Inflammatory macrophage treated with lipopolysaccharide for 4 hours (primary cell): Measurements from ENCODE around the gene FES.
"Not testable (repeated sequence)": the region's sequence is repeated elsewhere in the genome, so short reads cannot be mapped to it uniquely, and the experiment has no call there.

Experiments used
- DNase-seq: peaks from one replicate; pipeline ENCODE4 v3.0.0-alpha.2; 2020

FES gene

DNA sequence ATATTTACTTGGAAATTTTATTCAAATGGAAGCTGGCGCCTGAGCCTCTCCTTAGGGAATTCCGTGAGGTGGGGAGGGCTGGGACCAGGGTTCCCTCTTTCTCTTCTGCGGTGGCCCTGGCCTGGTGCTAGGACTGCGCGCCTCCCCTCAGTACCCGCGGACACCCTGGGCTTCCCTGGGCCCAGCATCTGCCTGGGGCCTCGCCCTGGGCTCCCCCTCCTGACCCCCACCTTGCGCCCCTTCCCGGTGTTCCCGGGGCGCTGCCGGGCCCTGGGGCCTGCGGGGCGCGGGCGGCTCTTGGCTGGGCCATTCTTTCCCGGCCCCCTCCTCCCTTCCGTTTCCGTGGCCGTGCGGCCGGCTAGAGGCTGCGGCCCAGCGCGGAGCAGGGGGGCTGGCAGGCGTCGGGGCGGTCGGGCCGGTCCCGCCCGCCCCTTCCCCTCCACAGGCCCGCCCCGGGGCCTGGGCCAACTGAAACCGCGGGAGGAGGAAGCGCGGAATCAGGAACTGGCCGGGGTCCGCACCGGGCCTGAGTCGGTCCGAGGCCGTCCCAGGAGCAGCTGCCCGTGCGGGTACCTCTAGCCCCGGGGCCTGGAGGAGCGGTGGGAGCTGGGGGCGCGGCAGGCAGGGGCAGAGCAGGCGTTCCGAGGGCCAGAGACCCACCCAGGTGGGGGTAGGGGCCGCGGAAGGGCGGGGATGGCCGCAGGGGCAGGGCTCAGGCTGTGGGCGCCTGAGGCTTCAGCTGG is at the start of gene FES:
TSS of gene FES (plus strand) at position 529 of the 743 bp plus-strand sequence. CDS start 542 bp downstream, outside the sequence.
- peak; percentile 71 for DNase-seq

DNA sequence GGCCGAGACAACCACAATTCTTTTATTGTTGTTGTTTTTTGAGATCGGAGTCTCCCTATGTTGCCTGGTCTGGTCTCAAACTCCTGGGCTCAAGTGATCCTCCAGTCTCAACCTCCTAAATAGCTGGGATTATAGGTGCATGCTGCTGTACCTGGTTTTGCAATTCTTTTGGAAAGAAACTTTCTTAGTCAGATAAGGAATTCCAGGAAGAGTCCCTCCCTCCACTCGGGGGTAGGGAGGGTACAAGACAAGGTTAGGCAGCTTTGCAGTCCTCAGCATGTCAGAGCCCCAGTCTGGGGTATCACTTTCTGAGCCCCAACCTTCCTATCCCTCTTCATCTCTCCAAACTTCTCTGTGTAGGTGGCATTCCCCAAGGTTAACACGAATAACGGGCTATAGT is 49.7 kb upstream of the FES start:
- no peak for DNase-seq

DNA sequence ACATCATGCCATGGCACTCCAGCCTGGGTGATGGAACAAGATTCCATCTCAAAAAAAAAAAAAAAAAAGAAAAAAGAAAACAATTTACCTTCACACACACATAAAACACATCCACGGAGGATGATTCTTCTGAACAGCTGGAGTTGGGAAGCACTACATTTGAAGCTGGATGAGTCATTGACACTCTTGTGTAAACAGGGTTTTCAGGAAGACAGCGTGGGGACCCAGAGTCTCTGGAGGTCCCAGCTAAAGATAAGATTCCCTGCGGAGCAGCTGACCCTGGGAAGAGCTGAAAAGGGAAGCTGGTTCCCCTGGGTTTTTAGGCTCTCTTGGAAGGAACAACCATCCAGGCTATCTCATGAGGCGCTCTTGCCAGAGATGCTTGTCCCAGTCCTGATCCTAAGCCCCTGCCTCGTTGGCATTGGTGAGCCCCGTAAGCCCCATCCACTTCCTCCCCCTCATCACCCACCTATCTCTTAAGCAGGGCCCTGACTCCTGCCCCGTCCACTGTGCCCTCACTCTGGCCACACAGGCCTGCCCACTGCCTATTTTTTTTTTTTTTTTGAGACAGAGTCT is 47.9 kb upstream of the FES start:
- peak; percentile 81 for DNase-seq

- no peak for DNase-seq
Measured at GRCh38 chr15:90837094-90837493, 47.2 kb upstream of the FES start.

DNA sequence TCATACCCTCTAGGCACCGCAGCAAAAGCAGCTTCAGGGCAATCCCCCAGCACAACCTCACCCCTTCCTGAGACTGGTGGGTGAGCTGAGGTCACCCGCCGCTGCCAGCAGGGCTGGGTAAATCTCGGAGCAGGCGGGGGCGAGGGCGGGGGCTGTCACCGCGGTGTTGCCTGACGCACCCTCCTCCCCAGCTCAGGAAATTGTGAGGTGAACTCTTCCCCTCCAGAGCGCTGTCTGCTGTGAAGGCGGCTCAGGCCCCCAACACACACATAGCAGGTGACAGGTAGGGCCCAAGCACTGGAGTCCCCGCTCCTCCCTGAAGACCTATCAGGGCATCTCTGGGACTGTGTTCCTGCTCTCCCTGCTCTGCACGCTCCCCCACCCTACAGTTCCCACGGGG is 46.2 kb upstream of the FES start:
- peak; percentile 69 for DNase-seq

DNA sequence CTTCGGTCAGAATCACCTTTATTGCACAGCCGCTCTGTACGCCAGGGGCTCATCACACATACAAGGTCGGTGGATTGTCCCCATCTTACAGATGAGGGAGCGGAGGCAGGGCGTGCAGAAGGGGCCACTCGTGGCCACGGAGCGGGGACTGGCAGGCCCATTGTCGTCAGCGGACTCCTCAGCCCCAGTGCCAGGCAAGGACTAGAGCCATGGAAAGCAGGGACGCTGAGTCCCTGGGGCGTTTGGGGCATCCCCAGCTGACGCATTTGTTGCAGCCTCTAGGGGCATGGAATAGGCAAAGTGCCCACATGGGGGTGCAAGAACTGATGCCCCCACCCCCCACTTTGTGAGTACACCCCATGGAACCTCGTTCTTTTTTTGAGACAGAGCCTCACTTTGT is 45.8 kb upstream of the FES start:
- DNase-seq: no peak

GRCh38 chr15:90839187-90840071 is 44.9 kb upstream of the FES start:
- peak; percentile 85 for DNase-seq

DNA sequence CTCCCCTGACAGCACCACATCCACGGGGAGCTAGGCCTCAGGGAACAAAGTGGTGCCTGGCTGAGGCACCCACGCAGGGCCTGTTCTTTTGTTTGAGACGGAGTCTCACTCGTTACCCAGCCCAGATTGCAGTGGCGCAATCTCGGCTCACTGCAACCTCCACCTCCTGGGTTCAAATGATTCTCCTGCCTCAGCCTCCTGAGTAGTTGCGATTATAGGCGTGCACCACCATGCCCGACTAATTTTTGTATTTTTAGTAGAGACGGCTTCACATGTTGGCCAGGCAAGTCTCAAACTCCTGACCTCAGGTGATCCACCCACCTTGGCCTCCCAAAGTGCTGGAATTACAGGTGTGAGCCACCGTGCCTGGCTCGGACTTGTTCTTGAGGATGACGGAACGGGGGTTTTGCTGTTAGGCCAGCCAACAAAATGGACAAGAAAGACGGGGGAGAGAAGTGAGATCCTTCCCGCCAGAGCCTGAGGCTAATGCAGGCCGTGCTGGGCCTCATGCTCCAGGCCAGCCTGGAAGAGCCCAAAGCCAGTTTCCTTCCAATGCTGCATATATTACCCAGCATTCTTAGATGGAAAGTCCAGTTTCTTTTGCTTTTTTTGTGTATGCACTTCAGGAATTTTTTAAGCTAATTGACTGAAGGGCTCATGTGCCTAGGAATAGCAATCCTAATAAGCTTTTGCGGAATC is 44.0 kb upstream of the FES start:
- no peak for DNase-seq

DNA sequence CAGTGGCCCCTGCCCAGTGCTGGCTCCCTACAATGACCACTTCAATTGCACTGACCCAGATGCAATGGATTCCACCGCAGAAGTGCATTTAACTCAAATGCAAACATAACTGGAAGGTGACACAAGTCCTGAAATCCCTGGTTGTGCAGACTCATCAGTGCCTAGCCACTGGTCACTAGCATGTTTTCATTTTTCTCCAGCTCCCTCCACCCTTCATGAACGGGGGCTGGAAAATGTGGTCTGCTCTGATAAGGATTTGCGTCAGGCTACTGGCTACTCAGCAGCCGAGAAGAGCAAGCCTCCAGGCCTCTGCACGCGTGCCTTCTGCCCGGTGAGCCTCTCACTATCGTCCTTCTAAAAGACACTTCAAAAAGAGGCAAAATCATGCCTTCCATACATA is 43.4 kb upstream of the FES start:
- DNase-seq: no peak

DNA sequence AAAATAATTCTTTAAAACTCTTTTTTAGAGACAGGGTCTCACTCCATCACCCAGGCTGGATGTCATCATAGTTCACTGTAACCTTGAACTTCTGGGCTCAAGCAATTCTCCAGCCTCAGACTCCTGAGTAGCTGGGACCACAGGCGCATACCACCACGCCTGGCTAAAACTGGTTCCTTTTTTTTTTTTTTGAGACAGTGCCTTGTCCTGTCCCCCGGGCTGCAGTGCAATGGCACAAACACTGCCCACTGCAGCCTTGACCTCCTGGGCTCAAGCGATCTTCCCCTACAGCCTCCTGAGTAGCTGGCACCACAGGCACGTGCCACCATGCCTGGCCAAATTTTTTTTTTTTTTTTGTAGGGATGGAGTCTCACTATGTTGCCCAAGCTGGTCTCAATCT is 39.6 kb upstream of the FES start:
- DNase-seq: peak; percentile 37

DNA sequence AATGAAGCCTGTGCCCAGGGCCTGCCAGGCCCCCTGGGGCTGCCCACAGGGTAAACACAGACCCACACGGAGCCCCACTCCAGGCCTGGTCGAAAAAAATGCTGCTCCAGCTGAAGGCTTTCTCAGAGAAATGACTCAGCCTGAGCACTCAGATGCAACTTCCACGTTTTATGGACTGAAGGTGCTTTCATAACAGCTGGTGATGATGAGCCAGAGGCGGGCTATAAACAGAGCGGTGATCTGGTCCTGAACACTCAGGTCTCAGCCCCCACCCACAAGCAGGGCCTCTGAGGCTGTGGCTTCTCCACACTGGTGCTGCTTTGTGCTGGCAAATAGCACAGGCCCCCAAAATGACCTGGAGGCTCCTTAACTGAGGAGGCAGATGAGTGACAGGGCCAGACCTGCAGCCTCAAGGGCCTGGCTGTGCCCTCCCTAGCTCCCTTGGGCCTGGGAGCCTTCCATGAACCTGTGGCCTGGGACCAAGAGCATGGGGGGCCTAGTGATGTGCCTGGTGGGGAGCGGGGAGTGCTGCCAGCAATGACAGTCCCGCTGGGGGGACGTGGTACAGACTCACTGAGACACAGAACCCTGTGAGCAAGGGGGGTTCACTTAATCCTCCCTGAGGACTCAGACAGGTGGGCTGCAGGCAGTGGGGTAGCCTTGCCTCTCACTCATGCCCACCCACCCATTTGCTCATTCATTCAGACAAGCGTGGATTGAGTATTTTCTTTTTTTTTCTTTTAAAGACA is 38.9 kb upstream of the FES start:
- peak; percentile 97 for DNase-seq

- DNase-seq: not testable (repeated sequence)
Measured at GRCh38 chr15:90849424-90849823, 34.9 kb upstream of the FES start.

DNA sequence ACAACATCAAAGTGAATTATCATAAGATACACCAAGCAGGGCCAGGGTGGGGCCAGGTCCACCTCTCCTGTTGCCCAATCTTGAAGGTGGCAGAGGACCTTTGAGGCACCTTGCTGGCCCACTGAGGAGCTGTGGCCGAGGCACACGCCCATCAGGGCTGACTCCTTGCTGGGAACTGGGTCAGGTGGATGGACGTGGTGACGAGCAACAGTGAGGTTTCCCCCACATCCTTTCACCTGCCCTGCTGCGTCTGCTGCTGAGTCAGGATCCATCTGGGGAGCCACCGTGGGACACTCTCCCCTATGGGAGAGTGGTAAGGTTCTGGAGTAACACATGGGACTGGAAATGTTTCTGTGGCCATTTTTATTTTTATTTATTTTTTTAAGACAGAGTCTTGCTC is 33.2 kb upstream of the FES start:
- no peak for DNase-seq

DNA sequence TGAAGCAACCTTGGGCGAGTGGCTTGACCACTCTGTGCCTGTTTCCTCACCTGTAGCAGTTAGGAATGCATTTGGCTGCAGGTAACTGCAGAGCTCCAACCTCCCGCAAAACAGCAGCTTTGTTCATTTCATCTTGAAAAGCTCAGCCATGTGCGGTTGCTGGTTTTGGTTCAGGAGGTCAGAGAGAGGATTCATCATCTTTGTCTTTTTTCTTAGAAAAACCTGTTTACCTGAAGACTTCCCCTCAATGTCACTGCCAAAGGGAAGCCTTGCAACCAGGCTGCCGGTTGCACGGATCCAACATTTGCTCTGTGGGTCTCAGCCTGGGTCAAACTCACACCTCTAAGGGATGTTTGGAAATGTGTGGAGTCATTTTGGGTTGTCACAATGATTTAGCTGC is 32.4 kb upstream of the FES start:
- peak; percentile 10 for DNase-seq

- peak; percentile 32 for DNase-seq
Measured at GRCh38 chr15:90855139-90855538, 29.2 kb upstream of the FES start.

- DNase-seq: no peak
Measured at GRCh38 chr15:90857337-90857736, 27.0 kb upstream of the FES start.

- no peak for DNase-seq
Measured at GRCh38 chr15:90857883-90858443, 26.3 kb upstream of the FES start.

DNA sequence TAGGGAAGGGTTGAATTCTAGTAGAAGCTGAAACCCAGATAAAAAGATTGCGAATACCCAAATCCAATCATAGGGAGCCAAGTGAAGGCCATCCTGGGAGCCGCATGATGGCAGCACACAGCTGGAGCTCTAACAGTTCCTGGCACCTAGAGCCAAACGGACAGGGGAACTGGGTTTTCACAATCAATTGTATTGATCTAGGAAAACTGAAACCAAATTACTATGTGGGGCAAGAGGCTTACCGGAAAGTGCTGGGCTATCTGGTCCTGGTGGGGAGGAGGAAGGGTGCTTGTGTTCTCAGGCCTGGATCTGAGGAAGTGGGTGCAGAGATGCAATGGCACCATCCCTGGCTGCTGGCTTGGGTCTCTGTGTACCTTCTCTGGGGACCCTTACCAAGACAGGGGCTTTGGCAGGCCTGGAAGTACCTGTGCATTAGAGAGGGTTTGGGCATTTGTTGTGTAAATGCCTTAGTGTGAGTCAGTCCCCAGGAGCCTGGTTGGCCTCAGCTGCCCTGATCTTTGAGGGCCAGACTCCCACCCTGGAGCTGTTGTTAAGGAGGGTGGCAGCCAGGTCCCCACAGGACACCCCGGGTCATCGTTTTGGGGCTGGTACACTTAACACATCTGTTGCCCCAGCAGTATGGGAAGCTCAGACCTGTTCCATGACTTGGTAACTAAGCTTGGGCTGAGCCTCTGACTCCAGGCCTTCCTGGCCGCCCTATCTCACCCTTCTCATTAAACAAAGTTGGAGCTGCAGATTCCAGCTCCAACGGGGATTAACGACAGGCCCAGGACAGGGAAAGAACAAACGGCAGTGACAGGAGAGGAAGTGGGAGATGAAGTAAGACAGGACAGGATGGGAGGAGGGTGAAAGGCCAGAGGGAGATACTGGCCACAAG is 24.8 kb upstream of the FES start:
- DNase-seq: peak; percentile 31

DNA sequence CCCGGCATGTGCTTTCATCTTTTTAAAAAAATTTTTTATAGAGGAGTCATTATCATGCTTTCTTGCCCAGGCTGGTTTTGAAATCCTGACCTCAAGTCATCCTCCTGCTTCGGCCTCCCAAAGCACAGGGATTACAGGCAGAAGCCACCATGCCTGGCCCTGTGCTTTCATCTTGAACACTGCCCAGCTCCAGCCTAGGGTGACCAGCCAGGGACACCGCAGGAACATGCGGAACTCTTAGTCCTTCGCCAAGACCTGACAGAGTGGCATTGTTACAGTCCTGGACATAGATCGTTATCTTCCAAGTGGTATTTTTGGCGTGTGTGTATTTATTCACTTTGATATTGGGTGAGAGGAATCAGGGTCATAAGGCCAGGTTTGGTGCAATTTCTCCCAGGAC is 23.9 kb upstream of the FES start:
- DNase-seq: no peak

DNA sequence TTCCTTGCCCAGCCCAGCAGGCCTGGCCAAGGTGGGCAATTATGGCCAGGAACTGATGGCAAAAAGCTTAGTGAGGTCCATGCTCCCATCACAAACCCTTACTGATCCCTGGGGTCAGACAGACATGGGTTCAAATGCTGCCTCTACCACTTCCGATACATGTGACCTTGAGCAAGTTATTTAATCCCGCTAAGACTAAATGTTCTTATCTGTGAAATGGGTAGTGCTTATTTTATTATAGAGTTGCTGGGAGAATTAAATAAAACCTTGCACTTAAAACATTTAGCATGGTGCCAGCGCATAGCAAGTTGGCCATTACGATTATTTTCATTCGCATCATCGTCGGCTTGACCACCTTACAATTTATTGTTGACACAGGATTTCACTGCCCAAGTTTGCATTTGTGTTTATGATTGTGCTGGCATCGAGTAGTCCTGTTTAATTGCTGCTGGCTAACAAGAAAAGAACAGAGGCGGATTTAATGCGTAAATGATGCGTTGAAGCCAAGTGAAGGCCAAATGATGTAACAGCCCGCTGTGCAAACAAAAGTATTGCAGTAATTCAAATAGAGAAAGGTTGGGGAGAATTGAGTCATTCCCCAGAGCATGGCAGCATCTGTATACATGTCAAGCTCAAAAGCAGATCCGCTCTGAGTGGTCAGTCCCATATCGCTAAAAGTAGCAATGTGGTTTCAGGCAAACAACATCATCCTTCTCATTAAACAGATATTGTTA is 23.2 kb upstream of the FES start:
- peak; percentile 48 for DNase-seq
